ENCODE measurements around the gene USP15. TPM values are rescaled to one million over a fixed set of nuclear protein-coding genes. Genes with fewer than 3 reads are reported as not detected.

USP15 gene
- total and polyA plus RNA-seq, 9 donors: 35.7 to 152 (median 61.0) TPM

- no peak overlapping the region for H3K27ac ChIP-seq
- no peak for TF ChIP-seq CTCF (IDR thresholded peaks at IDR 0.05)
- TF ChIP-seq EP300 (IDR thresholded peaks at IDR 0.05): no peak
- TF ChIP-seq POLR2A (IDR thresholded peaks at IDR 0.05): no peak
- H3K36me3 ChIP-seq: no peaks in the 10 kb centered on the region
- H3K9me3 ChIP-seq: no peaks in the 10 kb centered on the region
- DNase-seq: no peak
- 83 to 95% (median 93%) methylated on average over 2 of the region's 2 CpGs for WGBS, 3 donors
- no peaks in the 10 kb centered on the region for H3K4me1 ChIP-seq (ENCODE audit: insufficient read depth)
- intact Hi-C loops (cut with DNase I): no loop called here
- no peak overlapping the region for H3K4me3 ChIP-seq
- no peaks in the 10 kb centered on the region for H3K27me3 ChIP-seq
Observed at GRCh38 chr12:62379026-62379722, 119.0 kb downstream of the USP15 start.

GRCh38 chr12:62379723-62380045 lies 119.5 kb downstream of the USP15 start:
- Histone ChIP-seq H3K36me3 (no peaks in the 10 kb centered on the region), H3K4me1 (ENCODE audit: insufficient read depth) (no peaks in the 10 kb centered on the region), H3K9me3 (no peaks in the 10 kb centered on the region), H3K27me3 (no peaks in the 10 kb centered on the region), H3K4me3 (no peak overlapping the region), H3K27ac (no peak overlapping the region)
- intact Hi-C loops (cut with DNase I): no loop called here
- TF ChIP-seq EP300 (IDR thresholded peaks at IDR 0.05) (no peak), CTCF (IDR thresholded peaks at IDR 0.05) (no peak), POLR2A (IDR thresholded peaks at IDR 0.05) (no peak)
- DNase-seq: no peak

- H3K4me1 ChIP-seq (ENCODE audit: insufficient read depth): no peaks in the 10 kb centered on the region
- H3K27ac ChIP-seq: no peak overlapping the region
- H3K4me3 ChIP-seq: no peak overlapping the region
- no peaks in the 10 kb centered on the region for H3K9me3 ChIP-seq
- H3K27me3 ChIP-seq: no peaks in the 10 kb centered on the region
- H3K36me3 ChIP-seq: no peaks in the 10 kb centered on the region
- no peak for TF ChIP-seq CTCF (IDR thresholded peaks at IDR 0.05)
- no peak for TF ChIP-seq POLR2A (IDR thresholded peaks at IDR 0.05)
- no peak for TF ChIP-seq EP300 (IDR thresholded peaks at IDR 0.05)
- intact Hi-C loops (cut with DNase I): no loop called here
- no peak for DNase-seq
- 85 to 92% (median 87%) methylated on average over 2 of the region's 2 CpGs for WGBS, 3 donors
Observed at GRCh38 chr12:62382526-62382925, 122.3 kb downstream of the USP15 start.

GRCh38 chr12:62396750-62397149 lies 136.5 kb downstream of the USP15 start:
- WGBS, 3 donors: 54 to 74% (median 57%) methylated on average over 4 of the region's 4 CpGs
- Histone ChIP-seq H3K27ac (no peak overlapping the region), H3K9me3 (no peaks in the 10 kb centered on the region), H3K36me3 (no peaks in the 10 kb centered on the region), H3K4me1 (ENCODE audit: insufficient read depth) (no peaks in the 10 kb centered on the region), H3K27me3 (no peaks in the 10 kb centered on the region), H3K4me3 (no peak overlapping the region)
- TF ChIP-seq POLR2A (IDR thresholded peaks at IDR 0.05) (no peak), CTCF (IDR thresholded peaks at IDR 0.05) (no peak), EP300 (IDR thresholded peaks at IDR 0.05) (no peak)
- intact Hi-C loops (cut with DNase I): no loop called here
- no peak for DNase-seq
